ENCODE data around the gene AGPAT2. TPM values are rescaled to one million over a fixed set of nuclear protein-coding genes. Genes with fewer than 3 reads are reported as not detected.

AGPAT2 gene
- total RNA-seq, 1 experiment from 2014 or later, result 124 TPM

DNA sequence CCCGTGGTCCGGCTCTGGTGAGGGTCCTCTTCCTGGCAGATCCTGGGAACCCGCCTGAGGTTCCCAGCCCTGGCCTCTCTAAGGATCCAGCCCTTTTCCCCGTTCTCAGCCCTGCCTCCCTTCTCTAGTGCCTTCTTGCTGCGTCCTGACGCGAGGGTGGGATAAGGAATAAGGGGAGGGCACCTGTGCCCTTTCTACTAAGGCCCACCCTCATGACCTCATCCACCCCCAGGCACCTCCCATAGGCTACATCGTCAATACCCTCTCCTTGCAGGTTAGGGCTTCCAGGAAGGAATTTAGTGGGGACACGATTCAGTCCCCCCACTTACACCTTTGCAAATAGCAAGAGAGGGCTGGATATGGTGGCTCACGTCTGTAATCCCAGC lies 14.4 kb upstream of the AGPAT2 start:
- intact Hi-C loops (cut with micrococcal nuclease; ENCODE audit: unreplicated experiment), result no loop called here

DNA sequence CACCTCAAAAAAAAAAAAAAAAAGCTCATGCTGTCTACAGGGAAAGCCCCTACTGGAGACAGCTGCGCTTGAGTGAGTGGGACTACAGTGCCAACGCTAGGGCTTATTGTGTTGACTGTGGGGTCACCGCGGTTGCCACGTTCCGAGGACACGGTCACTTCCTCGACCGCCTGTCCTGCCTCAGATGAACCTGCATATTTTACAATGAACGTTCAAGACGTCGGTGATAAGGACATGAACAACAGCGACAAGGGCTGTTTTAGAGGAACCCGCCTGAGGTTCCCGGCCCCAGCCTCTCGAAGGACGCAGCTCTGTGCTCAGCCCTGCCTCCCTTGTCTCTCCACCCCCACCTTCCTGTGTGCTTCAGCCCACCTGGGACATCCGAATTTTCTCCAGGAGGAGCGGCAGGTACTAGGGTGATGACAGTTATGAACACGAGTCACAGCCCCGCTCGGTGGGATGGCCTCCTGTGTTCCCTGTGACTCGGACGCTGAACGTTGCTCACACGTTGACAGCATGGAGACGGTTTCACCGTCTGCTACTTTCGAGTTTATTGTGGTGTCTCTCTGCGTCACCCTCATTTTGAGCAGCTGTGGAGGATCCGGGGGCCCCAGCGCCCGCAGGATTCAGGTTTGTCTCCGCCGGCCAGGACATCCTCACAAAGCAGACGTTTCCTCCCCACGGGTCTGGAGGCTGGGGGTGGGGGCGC lies 13.9 kb upstream of the AGPAT2 start:
- no peak for DNase-seq
- H3K27ac ChIP-seq, result no peak overlapping the region
- H3K4me3 ChIP-seq, result no peak overlapping the region
- H3F3A ChIP-seq (ENCODE audit: insufficient read depth, low read depth), result peaks cover 19% of the 10 kb centered on the region
- H4K20me1 ChIP-seq (ENCODE audit: insufficient read depth), result no peaks in the 10 kb centered on the region
- no peaks in the 10 kb centered on the region for H3K9me3 ChIP-seq (ENCODE audit: insufficient read depth, low read depth)
- no TSS peak for BruUV-seq (replicated peaks)
- ChIA-PET POLR2A (ENCODE audit: unreplicated experiment) (no interaction called here), CTCF (interaction anchor here (0.7 kb wide), 1 partner anchor 72 kb away, joined by 5 read pairs; no protein-coding TSS in a partner anchor)
- peaks cover 5% of the 10 kb centered on the region for H3K4me1 ChIP-seq (replicated peaks; ENCODE audit: insufficient read depth)
- TF ChIP-seq, protein P1, sequence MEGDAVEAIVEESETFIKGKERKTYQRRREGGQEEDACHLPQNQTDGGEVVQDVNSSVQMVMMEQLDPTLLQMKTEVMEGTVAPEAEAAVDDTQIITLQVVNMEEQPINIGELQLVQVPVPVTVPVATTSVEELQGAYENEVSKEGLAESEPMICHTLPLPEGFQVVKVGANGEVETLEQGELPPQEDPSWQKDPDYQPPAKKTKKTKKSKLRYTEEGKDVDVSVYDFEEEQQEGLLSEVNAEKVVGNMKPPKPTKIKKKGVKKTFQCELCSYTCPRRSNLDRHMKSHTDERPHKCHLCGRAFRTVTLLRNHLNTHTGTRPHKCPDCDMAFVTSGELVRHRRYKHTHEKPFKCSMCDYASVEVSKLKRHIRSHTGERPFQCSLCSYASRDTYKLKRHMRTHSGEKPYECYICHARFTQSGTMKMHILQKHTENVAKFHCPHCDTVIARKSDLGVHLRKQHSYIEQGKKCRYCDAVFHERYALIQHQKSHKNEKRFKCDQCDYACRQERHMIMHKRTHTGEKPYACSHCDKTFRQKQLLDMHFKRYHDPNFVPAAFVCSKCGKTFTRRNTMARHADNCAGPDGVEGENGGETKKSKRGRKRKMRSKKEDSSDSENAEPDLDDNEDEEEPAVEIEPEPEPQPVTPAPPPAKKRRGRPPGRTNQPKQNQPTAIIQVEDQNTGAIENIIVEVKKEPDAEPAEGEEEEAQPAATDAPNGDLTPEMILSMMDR (conservative IDR thresholded peaks at IDR 0.05), result no peak
- no peak for TF ChIP-seq EZH2 (IDR thresholded peaks at IDR 0.05; ENCODE audit: low read depth)
- no peak overlapping the region for H2AFZ ChIP-seq
- no peaks in the 10 kb centered on the region for H3K79me2 ChIP-seq (ENCODE audit: low read depth)
- intact Hi-C loops (cut with micrococcal nuclease; ENCODE audit: unreplicated experiment), result no loop called here
- no peaks in the 10 kb centered on the region for H3K36me3 ChIP-seq (ENCODE audit: low read depth)
- no peaks in the 10 kb centered on the region for H3K27me3 ChIP-seq (ENCODE audit: insufficient read depth, low read depth)
- H3K4me2 ChIP-seq, result no peak overlapping the region
- H3K9me2 ChIP-seq (ENCODE audit: insufficient read depth), result no peaks in the 10 kb centered on the region

More for the DNA sequence above, 14.4 kb upstream of the AGPAT2 start:
- no peaks in the 10 kb centered on the region for H3K4me1 ChIP-seq (replicated peaks; ENCODE audit: insufficient read depth)
- peaks cover 15% of the 10 kb centered on the region; the same call in 1 of the 2 replicates for H3F3A ChIP-seq (ENCODE audit: insufficient read depth, low read depth)
- POLR2A ChIA-PET (ENCODE audit: unreplicated experiment), result no interaction called here
- no peak overlapping the region for H3K4me2 ChIP-seq
- CTCF ChIA-PET, result no interaction called here
- H3K27me3 ChIP-seq (ENCODE audit: insufficient read depth, low read depth), result no peaks in the 10 kb centered on the region
- no peak overlapping the region for H3K27ac ChIP-seq
- H3K9me2 ChIP-seq (ENCODE audit: insufficient read depth), result no peaks in the 10 kb centered on the region
- no peaks in the 10 kb centered on the region for H3K9me3 ChIP-seq (ENCODE audit: insufficient read depth, low read depth)
- H2AFZ ChIP-seq, result no peak overlapping the region
- no peaks in the 10 kb centered on the region for H4K20me1 ChIP-seq (ENCODE audit: insufficient read depth)
- H3K4me3 ChIP-seq, result no peak overlapping the region
- no peaks in the 10 kb centered on the region for H3K79me2 ChIP-seq (ENCODE audit: low read depth)
- no peaks in the 10 kb centered on the region for H3K36me3 ChIP-seq (ENCODE audit: low read depth)
- BruUV-seq (replicated peaks), result no TSS peak
- TF ChIP-seq, protein P1 (conservative IDR thresholded peaks at IDR 0.05), result no peak
- DNase-seq, result no peak

DNA sequence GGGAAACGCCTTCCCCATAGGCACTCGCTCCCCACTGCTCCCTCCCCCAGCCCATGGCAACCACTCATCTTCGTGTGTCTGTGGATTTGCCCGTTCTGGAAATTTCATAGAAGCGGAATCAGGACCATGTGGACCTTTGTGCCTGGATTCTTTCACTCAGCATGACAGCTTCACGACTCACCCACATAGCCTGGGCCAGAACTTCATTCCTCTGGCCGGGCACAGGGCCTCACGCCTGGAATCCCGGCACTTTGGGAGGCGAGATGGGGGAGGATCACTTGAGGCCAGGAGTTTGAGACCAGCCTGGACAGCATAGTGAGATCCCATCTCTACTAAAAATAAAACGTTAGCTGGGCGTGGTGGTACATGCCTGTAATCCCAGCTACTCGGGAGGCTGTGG lies 13.0 kb upstream of the AGPAT2 start:
- POLR2A ChIA-PET (ENCODE audit: unreplicated experiment), result no interaction called here
- H2AFZ ChIP-seq, result no peak overlapping the region
- no peaks in the 10 kb centered on the region for H3K27me3 ChIP-seq (ENCODE audit: insufficient read depth, low read depth)
- H3K9me3 ChIP-seq (ENCODE audit: insufficient read depth, low read depth), result no peaks in the 10 kb centered on the region
- DNase-seq, result no peak
- no peak overlapping the region for H3K4me3 ChIP-seq
- H3K27ac ChIP-seq, result no peak overlapping the region
- TF ChIP-seq, protein P1 (conservative IDR thresholded peaks at IDR 0.05), result no peak
- no peaks in the 10 kb centered on the region for H4K20me1 ChIP-seq (ENCODE audit: insufficient read depth)
- H3K9me2 ChIP-seq (ENCODE audit: insufficient read depth), result no peaks in the 10 kb centered on the region
- H3K4me2 ChIP-seq, result no peak overlapping the region
- intact Hi-C loops (cut with micrococcal nuclease; ENCODE audit: unreplicated experiment), result no loop called here
- H3K36me3 ChIP-seq (ENCODE audit: low read depth), result no peaks in the 10 kb centered on the region
- BruUV-seq (replicated peaks), result no TSS peak
- peaks cover 22% of the 10 kb centered on the region for H3F3A ChIP-seq (ENCODE audit: insufficient read depth, low read depth)
- CTCF ChIA-PET, result no interaction called here
- H3K4me1 ChIP-seq (replicated peaks; ENCODE audit: insufficient read depth), result peaks cover 13% of the 10 kb centered on the region
- H3K79me2 ChIP-seq (ENCODE audit: low read depth), result no peaks in the 10 kb centered on the region
